ENCODE results near the gene PRCC.

Gene PRCC

DNA sequence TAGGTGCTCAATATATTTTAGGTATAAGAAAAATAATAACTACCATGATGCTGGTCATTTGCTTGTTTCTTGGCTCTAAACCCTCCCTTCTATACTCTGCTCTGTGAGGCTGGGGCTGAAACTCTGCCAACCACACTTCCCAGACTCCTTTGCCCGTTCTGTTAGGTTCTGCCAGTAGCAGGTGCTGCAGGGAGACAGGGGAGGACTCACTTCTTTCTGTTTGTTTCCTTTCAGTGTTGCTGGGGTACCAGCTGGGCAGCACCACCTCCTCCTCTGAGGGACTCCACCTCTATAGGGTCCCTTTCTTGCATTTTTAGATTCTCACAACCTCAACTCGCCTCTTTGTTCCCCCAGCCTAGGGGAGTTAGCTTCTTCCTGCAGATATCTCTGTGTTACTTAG, 66.3 kb downstream of the PRCC start:
- FAIRE-seq (no peak), DNase-seq (ENCODE audit: insufficient read length, low spot score) (no peak)
- TF ChIP-seq POLR2AphosphoS5 (IDR thresholded peaks at IDR 0.05; ENCODE audit: low read depth, low read length): no peak
- no peak for TF ChIP-seq PAX5 (IDR thresholded peaks at IDR 0.05; ENCODE audit: insufficient read depth, low read length, severe bottlenecking)
- no peak for TF ChIP-seq TAF1 (IDR thresholded peaks at IDR 0.05; ENCODE audit: low read depth, low read length)
- TF ChIP-seq POU2F2 (IDR thresholded peaks at IDR 0.05; ENCODE audit: low read depth, low read length): no peak
- TF ChIP-seq POLR2A (IDR thresholded peaks at IDR 0.05; ENCODE audit: low read depth, low read length): no peak
- TF ChIP-seq SPI1 (IDR thresholded peaks at IDR 0.05; ENCODE audit: low read depth, low read length): no peak

DNA sequence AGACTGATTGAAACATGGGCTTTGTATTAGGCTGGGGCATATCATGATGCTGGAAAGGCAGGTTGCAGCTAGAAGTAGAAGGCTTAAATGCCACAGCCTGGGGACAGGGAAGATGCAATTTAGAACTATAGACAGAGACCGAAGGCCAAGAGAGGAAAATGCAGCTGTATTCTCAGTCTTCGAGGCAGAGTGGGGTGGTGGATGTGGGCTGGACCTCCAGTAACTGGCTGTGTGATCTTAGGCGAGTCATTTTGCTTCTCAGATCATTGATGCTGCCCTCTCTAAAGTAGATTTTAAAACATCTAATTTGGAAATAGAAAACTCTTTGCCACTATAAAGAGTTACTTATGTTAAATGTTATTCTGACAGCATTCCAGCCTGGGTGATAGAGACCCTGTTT, 67.0 kb downstream of the PRCC start:
- FAIRE-seq: no peak
- no peak for TF ChIP-seq TAF1 (IDR thresholded peaks at IDR 0.05; ENCODE audit: low read depth, low read length)
- TF ChIP-seq SPI1 (IDR thresholded peaks at IDR 0.05; ENCODE audit: low read depth, low read length): no peak
- TF ChIP-seq POU2F2 (IDR thresholded peaks at IDR 0.05; ENCODE audit: low read depth, low read length): no peak
- no peak for TF ChIP-seq POLR2AphosphoS5 (IDR thresholded peaks at IDR 0.05; ENCODE audit: low read depth, low read length)
- TF ChIP-seq POLR2A (IDR thresholded peaks at IDR 0.05; ENCODE audit: low read depth, low read length): no peak
- no peak for TF ChIP-seq PAX5 (IDR thresholded peaks at IDR 0.05; ENCODE audit: insufficient read depth, low read length, severe bottlenecking)
- DNase-seq (ENCODE audit: insufficient read length, low spot score): no peak

DNA sequence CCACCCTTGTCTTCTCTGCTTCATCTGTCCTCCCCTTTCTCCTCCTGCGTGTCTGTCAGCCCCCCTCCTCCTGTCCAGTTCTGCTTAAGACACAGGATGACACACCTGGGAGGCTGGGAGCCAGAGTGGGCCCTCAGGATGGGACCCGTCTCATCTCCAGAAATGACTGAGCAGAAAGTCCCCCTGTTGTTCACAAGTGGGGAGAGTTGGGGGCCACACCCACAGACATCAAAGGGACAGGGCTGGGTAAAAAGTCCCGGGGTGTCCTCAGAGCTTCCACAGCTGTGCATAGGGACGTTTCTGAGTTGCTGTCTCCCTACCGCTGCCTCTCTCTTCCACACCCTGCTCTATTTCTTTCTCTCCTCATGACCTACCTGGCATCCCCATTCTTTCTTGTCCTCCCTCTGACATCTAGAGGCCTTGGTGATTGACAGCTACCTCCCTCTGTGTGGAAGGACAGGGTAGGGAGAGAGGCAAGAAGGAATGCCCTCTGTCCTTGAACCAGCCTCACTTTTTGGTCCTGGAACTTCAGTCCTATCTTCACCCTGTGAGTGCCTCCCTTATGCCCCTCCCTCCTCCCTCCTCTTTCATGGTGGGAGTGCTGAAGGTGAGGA, 68.8 kb downstream of the PRCC start:
- TF ChIP-seq POLR2AphosphoS5 (IDR thresholded peaks at IDR 0.05; ENCODE audit: low read depth, low read length): no peak
- peak; percentile 59; the same call in 1 of the 2 replicates for TF ChIP-seq POU2F2 (IDR thresholded peaks at IDR 0.05; ENCODE audit: low read depth, low read length)
- DNase-seq (ENCODE audit: insufficient read length, low spot score): no peak
- FAIRE-seq: peak; percentile 52

DNA sequence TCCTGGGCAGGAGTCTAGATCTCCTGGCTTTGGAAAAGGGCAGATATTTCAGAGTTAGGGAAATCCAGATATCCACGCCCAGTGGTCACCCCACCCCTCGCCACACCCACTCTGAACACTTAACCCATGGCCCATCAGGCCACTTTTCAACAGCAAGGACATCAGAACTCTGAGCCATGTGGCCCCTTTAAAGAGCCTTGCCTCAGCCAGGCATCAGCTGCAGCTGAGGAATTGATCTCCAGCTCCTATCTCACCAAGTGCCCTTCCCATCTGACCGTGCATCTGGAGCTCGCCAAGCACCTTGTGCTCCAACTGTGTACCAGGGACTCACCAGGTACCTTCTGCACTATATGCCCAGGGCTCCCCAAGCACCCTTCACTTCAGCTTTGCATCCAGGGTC, 69.6 kb downstream of the PRCC start:
- FAIRE-seq (no peak), DNase-seq (ENCODE audit: insufficient read length, low spot score) (no peak)
- TF ChIP-seq POLR2AphosphoS5 (IDR thresholded peaks at IDR 0.05; ENCODE audit: low read depth, low read length): no peak
- TF ChIP-seq TAF1 (IDR thresholded peaks at IDR 0.05; ENCODE audit: low read depth, low read length): no peak
- no peak for TF ChIP-seq POLR2A (IDR thresholded peaks at IDR 0.05; ENCODE audit: low read depth, low read length)
- no peak for TF ChIP-seq POU2F2 (IDR thresholded peaks at IDR 0.05; ENCODE audit: low read depth, low read length)
- TF ChIP-seq SPI1 (IDR thresholded peaks at IDR 0.05; ENCODE audit: low read depth, low read length): no peak
- no peak for TF ChIP-seq PAX5 (IDR thresholded peaks at IDR 0.05; ENCODE audit: insufficient read depth, low read length, severe bottlenecking)

DNA sequence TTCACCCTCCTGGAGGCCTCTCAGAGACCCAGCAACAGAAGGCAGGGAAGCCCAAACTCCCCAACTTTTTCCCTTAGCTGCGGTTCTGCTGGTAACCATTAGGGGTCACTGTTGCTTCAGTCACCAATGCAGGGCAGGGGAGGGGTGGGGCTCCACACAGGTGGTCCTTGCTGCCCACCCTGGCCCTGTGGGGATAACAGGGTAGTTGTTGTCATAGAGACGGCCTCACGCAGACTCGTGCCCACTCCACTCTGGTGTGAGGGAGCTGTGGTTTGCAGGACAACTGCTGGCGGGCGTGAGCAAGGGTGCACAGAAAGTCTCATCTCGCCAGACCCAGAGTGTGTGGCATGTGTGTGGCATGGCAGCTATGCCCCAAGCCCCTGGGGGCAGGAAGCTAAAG, 71.6 kb downstream of the PRCC start:
- no peak for TF ChIP-seq POU2F2 (IDR thresholded peaks at IDR 0.05; ENCODE audit: low read depth, low read length)
- no peak for TF ChIP-seq TAF1 (IDR thresholded peaks at IDR 0.05; ENCODE audit: low read depth, low read length)
- no peak for TF ChIP-seq POLR2AphosphoS5 (IDR thresholded peaks at IDR 0.05; ENCODE audit: low read depth, low read length)
- TF ChIP-seq SPI1 (IDR thresholded peaks at IDR 0.05; ENCODE audit: low read depth, low read length): no peak
- TF ChIP-seq PAX5 (IDR thresholded peaks at IDR 0.05; ENCODE audit: insufficient read depth, low read length, severe bottlenecking): no peak
- no peak for TF ChIP-seq POLR2A (IDR thresholded peaks at IDR 0.05; ENCODE audit: low read depth, low read length)
- FAIRE-seq (peak; percentile 54), DNase-seq (ENCODE audit: insufficient read length, low spot score) (peak; percentile 60)

DNA sequence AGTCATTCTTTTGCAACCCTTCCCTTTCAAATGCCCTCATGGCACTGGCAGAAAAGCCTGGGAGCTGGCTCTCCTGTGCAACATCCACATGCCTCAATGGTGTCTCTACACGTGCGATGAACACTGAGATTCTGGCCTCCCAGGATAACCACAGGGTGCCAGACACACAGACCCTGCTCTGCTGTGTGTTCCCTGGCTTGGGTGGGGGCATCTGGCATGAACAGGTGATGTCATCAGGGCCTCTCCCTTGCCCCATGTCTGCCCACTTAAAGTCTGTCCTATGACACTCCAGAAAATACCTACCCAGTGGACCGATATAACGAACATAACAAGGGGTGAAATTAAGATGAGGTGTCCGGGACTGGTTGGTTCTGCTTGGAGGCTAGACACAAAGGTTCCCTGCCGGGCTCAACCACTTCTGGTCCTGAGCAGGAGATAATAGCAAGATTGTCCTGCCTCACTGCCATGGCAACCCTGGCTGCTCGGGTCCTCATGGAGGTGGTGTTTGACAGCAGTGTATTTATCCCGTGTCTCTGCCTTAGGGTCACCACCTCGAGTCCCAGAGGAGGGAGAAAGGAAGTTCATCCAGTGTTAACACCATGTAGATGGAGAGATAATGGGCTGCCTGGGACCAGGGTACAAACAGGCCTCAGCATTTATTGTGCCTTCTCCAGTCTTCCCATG, 72.2 kb downstream of the PRCC start:
- DNase-seq (ENCODE audit: insufficient read length, low spot score): no peak
- no peak for TF ChIP-seq POLR2A (IDR thresholded peaks at IDR 0.05; ENCODE audit: low read depth, low read length)
- TF ChIP-seq POLR2AphosphoS5 (IDR thresholded peaks at IDR 0.05; ENCODE audit: low read depth, low read length): no peak
- TF ChIP-seq POU2F2 (IDR thresholded peaks at IDR 0.05; ENCODE audit: low read depth, low read length): no peak
- TF ChIP-seq TAF1 (IDR thresholded peaks at IDR 0.05; ENCODE audit: low read depth, low read length): no peak
- no peak for TF ChIP-seq PAX5 (IDR thresholded peaks at IDR 0.05; ENCODE audit: insufficient read depth, low read length, severe bottlenecking)
- no peak for TF ChIP-seq SPI1 (IDR thresholded peaks at IDR 0.05; ENCODE audit: low read depth, low read length)
- no peak for FAIRE-seq

DNA sequence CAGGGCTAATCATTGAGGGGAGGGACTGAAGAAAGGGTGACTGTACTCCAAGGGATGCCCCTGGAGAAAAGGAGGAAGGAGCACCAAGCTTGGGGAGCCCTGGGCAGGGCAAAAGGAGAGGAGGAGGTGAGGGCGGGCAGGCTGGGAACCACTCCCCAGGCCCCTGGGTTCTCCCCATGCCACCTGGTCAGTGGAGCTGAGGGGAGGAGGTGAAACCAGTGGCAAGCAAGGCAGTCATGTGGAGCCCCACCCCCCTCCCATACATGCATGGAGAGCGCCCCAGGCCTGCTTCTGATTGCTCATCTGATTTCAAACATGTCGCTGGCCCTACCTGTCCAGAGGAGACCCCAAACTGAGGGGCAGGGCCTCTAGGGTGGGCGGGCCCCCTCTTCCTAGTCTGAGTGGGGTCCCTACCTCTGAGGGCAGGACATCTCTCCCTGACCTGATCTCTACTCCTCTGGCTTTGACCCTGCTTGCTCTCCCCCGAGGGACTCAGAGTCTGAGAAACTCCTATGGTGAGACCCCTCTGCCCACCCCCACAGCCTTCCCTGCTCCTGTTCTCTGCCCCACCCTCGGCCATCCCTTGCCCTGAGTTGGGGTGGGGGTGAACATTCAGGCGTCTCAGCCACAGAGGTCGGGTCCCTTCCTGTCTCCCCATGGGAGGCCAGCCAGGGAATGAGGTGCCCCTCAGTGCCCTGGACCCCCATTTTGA, 73.0 kb downstream of the PRCC start:
- TF ChIP-seq SPI1 (IDR thresholded peaks at IDR 0.05; ENCODE audit: low read depth, low read length) (no peak), POLR2AphosphoS5 (IDR thresholded peaks at IDR 0.05; ENCODE audit: low read depth, low read length) (no peak), PAX5 (IDR thresholded peaks at IDR 0.05; ENCODE audit: insufficient read depth, low read length, severe bottlenecking) (no peak), TAF1 (IDR thresholded peaks at IDR 0.05; ENCODE audit: low read depth, low read length) (no peak)
- no peak for DNase-seq (ENCODE audit: insufficient read length, low spot score)
- FAIRE-seq: no peak

DNA sequence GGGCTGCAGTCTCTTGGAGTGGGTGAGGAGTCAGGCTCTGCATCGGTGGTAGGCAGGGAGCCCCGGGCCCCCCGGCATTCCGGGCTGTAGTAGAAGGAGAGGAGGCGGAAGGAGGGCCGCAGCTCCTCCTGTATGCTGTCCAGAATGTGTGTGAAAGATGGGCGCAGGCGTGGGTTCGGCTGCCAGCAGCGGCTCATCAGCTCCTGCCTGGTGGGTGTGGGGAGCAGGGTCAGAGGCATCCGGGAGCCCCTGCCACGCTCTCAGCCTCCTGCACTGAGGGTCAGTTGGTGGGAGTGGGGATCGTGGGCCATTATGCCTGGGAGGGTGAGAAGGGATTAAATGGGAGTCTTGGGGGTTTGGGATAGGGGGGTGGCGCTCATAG, 73.6 kb downstream of the PRCC start:
- TF ChIP-seq PAX5 (IDR thresholded peaks at IDR 0.05; ENCODE audit: insufficient read depth, low read length, severe bottlenecking) (no peak), POU2F2 (IDR thresholded peaks at IDR 0.05; ENCODE audit: low read depth, low read length) (no peak), TAF1 (IDR thresholded peaks at IDR 0.05; ENCODE audit: low read depth, low read length) (no peak), POLR2A (IDR thresholded peaks at IDR 0.05; ENCODE audit: low read depth, low read length) (no peak), SPI1 (IDR thresholded peaks at IDR 0.05; ENCODE audit: low read depth, low read length) (no peak), POLR2AphosphoS5 (IDR thresholded peaks at IDR 0.05; ENCODE audit: low read depth, low read length) (no peak)
- FAIRE-seq (no peak), DNase-seq (ENCODE audit: insufficient read length, low spot score) (no peak)

DNA sequence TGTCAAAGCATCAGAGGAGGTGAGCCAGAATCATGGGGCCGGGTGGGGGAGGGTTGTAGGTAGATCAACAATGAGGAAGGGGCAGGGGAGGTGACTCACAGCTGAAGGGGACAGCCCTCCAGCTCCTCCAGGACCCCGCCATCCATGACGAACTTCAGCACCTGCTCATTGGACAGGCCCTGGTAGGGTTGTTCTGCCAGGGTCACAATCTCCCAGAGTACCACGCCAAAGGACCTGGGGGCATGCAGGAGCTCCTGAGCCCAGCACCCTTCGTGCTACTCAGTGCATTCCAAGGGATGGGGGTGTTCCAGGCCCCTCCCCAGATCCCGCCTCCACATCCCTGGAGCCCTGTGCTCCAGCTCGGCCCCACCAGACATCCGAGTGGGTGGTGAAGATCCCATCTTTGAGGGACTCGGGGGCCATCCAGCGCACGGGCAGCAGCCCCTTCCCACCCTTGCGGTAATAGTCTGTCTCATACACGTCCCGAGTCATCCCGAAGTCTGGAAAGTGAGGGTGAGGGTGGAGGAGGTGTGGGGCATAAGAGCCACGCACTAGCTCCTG, 74.0 kb downstream of the PRCC start:
- FAIRE-seq (no peak), DNase-seq (ENCODE audit: insufficient read length, low spot score) (no peak)
- TF ChIP-seq TAF1 (IDR thresholded peaks at IDR 0.05; ENCODE audit: low read depth, low read length): no peak
- TF ChIP-seq POLR2AphosphoS5 (IDR thresholded peaks at IDR 0.05; ENCODE audit: low read depth, low read length): no peak
